ENCODE results near the gene GALNT16. TPM values are rescaled to one million over a fixed set of nuclear protein-coding genes. Genes with fewer than 3 reads are reported as not detected.
"Not testable (repeated sequence)": the region's sequence is repeated elsewhere in the genome, so short reads cannot be mapped to it uniquely, and the experiment has no call there.

The GALNT16 gene
- 7.8 and 12.6 TPM in 2 replicates for total RNA-seq (2014; rRNA removed; shearing (Covaris generic))
- polyA plus RNA-seq (2015; cell fraction: cytosol; rRNA removed): 8.4 and 10.1 TPM in 2 replicates
- 17.7 and 19.4 TPM in 2 replicates for polyA plus RNA-seq (2015; cell fraction: nucleus; rRNA removed)

- peak; percentile 58 for DNase-seq (ENCODE audit: low read depth)
Observed at GRCh38 chr14:69259527-69260189, at the start of gene GALNT16. TSS of gene GALNT16 (plus strand) at chr14:69260158. CDS start at chr14:69260291, 133 bp downstream.

GRCh38 chr14:69214393-69214792, 45.6 kb upstream of the GALNT16 start:
- no peak for DNase-seq (ENCODE audit: low read depth)

GRCh38 chr14:69217663-69218062, 42.3 kb upstream of the GALNT16 start:
- DNase-seq (ENCODE audit: low read depth): not testable (repeated sequence)

GRCh38 chr14:69224946-69225345, 35.0 kb upstream of the GALNT16 start:
- no peak for DNase-seq (ENCODE audit: low read depth)

- DNase-seq (ENCODE audit: low read depth): no peak
Observed at GRCh38 chr14:69226178-69226577, 33.8 kb upstream of the GALNT16 start.

- no peak for DNase-seq (ENCODE audit: low read depth)
Observed at GRCh38 chr14:69226736-69227135, 33.2 kb upstream of the GALNT16 start.

GRCh38 chr14:69231486-69231885, 28.5 kb upstream of the GALNT16 start:
- DNase-seq (ENCODE audit: low read depth): no peak

GRCh38 chr14:69232388-69232787, 27.6 kb upstream of the GALNT16 start:
- no peak for DNase-seq (ENCODE audit: low read depth)

- DNase-seq (ENCODE audit: low read depth): no peak
Observed at GRCh38 chr14:69234106-69234505, 25.9 kb upstream of the GALNT16 start.

GRCh38 chr14:69235708-69236107, 24.2 kb upstream of the GALNT16 start:
- DNase-seq (ENCODE audit: low read depth): no peak

GRCh38 chr14:69237142-69237541, 22.8 kb upstream of the GALNT16 start:
- no peak for DNase-seq (ENCODE audit: low read depth)

GRCh38 chr14:69237584-69237983, 22.4 kb upstream of the GALNT16 start:
- DNase-seq (ENCODE audit: low read depth): no peak

- DNase-seq (ENCODE audit: low read depth): no peak
Observed at GRCh38 chr14:69238883-69239282, 21.1 kb upstream of the GALNT16 start.

- no peak for DNase-seq (ENCODE audit: low read depth)
Observed at GRCh38 chr14:69240527-69241173, 19.3 kb upstream of the GALNT16 start.

- DNase-seq (ENCODE audit: low read depth): no peak
Observed at GRCh38 chr14:69241577-69241976, 18.4 kb upstream of the GALNT16 start.

GRCh38 chr14:69242311-69243224, 17.4 kb upstream of the GALNT16 start:
- DNase-seq (ENCODE audit: low read depth): peak; percentile 71

- no peak for DNase-seq (ENCODE audit: low read depth)
Observed at GRCh38 chr14:69244946-69245345, 15.0 kb upstream of the GALNT16 start.

- DNase-seq (ENCODE audit: low read depth): no peak
Observed at GRCh38 chr14:69246331-69246730, 13.6 kb upstream of the GALNT16 start.

- DNase-seq (ENCODE audit: low read depth): no peak
Observed at GRCh38 chr14:69247676-69248440, 12.1 kb upstream of the GALNT16 start.

- DNase-seq (ENCODE audit: low read depth): no peak
Observed at GRCh38 chr14:69249603-69250002, 10.4 kb upstream of the GALNT16 start.

GRCh38 chr14:69252851-69253250, 7.1 kb upstream of the GALNT16 start:
- no peak for DNase-seq (ENCODE audit: low read depth)
